GM18867 (cell line): ENCODE data around the gene GDF9.

Experiments
- ATAC-seq: cut with Tn5 transposase; IDR thresholded peaks from one replicate; pipeline ENCODE4 v1.9.1; 2021; ENCODE audit warnings: mild to moderate bottlenecking, moderate library complexity; ENCODE audit not compliant: unreplicated experiment

Gene GDF9

DNA sequence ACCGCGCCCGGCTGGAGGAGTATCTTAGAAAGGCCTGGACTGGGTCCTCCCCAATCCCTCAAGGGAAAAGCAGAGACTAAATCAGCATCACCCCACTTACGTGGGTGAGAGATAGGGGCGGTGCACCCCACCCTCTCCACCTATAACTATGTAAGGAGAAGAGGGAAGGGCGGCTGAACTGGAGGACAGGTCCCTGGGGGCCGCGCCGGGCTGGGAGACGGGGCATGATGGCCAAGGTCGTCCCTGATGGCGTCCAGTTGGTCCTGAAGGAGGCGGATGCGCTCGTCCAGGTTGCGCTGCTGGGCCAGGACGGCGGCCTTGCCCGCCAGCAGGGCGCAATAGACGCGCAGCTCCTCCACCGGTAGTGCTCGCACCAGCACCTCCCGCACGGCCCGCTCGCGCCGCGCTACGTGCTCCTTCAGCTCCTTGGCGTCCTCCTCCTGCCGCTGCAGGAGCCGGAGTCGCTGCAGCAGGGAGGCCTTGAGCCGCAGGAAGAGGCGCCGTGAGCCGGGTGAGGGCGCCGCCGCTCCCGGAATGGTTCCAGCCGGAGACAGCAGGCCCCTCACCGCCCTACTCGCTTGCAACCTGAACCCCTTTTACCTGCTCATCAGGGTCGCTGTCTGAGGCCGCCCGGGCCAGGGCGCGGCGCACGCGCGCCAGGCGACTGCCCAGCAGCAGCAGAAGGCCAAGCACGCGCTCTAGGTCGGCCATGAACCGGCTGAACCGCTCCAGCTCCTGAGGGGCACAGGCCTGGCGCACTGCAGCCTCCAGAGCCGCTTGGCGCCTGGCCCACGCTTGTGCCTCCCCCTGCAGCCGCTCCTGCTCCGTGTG is 43.4 kb downstream of the GDF9 start:
- ATAC-seq = no peak

DNA sequence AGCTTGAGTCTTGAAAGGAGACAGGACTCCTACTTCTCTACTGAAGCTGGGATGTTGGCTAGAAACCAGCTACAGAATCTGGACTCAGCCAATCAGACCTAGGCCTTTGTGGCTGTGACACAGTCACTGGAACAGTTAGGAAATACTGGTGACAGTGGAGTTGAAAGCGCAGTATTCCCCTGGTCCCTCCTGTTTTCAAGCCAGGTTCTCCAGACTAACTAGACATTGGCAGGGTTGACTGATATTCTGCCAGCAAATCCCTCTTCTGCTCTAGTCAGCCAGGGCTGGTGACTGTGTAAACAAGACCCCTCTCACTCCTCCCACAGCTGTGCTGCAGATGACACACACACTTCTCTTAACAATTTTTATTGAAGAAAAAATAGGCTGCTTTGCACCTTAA is 44.5 kb downstream of the GDF9 start:
- ATAC-seq = no peak

DNA sequence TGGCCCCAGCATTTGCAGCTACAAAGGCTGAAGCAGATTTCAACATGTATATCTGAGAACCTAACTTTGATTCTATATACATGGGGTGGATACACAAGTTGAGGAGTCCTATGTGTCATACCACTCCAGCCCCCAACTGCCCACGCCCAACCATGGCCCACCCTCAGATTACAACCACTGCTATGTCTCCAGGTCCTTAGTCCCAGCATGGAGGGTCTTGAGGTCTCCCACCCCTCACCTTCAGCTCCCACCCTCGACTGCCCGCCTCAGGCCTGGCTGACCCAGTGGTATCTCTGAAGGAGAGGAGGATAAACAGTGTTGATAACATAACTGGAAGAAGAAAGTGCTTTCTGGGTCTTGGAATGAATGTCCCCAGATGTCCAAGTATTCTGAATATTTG is 44.9 kb downstream of the GDF9 start:
- ATAC-seq = no peak

DNA sequence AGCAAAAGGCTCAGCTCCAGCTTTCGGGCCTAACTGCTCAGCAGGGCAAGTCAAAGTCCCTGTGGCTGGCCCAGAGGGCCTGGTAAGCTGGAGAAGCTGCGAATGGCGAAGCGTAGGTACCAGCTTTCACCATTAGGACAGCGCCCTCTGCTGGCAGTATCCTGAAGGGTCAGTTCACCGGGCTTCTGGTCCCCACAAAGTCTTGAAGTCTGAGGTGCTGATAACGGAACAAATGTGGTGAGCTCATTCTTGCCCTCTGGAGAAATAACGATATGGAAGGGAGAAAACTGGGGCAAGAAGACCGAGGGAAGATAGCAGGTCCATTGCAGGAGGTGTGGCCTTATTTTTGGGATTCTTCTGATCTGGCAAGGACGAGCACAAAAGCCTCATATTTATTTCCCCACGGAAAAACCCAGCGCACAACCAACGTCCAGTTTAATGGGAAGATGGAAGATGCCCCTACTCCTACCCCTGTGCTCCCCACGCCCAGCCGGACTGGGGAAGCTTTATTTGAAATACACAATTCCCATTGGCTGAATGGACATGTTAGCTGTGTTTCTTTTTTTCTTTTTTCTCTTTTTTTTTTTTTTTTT is 46.0 kb downstream of the GDF9 start:
- ATAC-seq = peak; percentile 88

DNA sequence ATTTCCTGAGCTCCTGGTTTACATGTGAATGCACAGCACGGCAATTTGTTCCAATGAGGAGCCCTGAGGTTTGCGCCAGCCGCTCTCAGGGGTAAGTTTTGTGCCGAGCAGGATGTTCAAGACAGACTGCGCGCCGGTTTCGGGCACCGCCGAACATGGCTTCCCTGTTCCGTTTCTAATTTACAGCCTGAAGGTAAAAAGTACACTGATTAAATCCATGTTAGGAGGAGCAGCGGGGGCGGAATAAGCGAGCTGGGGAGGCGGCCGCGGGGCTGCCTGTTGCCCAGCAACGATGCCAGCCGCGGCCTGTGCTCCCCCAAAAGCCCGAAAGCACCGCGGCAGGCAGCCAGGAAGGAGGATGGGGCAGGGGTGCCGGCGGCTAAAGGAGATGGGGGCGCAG is 46.8 kb downstream of the GDF9 start:
- no peak for ATAC-seq

DNA sequence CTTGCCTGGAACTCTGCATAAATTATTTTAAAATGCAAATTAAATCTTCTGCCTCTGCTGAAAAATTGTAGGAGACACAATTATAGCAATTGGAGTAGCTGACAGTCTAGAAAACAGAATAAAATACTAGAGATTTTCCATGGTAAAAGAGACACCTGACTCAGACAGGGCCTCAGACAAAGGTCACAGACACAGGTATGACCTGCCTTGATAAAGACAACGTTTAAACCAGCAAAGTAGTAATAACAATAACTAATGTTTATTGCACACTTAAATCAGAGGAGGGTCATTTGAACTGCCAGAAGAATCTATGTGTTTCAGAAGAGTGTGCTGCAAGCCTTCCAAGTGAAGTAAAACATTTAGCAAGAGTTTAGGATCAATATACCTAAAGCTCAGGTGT is 49.3 kb downstream of the GDF9 start:
- ATAC-seq = no peak

DNA sequence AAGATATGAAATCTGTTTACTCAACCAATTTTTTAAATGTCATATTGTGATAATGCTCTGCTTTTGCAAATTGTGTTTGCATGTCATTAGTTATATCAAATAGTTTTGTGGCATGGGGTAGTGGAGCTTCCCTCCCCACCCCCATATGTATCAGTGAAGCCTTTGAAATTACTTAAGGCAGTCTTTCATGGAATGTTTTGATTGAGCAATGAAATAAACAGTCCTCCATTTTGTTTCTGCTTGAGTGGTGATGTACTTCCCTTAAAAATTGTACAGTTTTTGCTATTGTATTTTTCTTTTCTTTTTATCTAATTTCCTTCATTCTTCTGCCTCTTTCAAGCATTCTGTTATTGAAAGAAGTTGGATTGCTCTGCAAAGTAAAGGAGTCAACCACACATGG is 49.7 kb downstream of the GDF9 start:
- ATAC-seq = no peak

DNA sequence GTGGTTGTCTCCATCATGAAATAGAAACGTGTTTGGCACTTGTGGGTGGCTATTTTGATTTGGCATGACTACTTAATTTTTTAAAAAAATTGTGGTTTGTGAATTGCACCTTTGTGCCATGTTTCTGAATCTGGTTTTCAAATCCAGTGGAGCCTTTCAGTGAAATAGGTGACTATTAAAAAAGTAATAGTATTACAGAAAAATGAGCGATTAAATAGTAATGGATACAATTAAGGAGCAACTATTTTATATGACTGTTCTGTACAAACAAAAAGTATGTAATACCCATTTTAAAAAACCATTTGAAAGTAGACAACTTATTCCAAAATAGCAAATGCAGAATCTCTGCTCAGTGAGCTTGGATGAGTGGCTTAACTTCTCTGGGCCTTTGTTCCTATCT is 50.2 kb downstream of the GDF9 start:
- no peak for ATAC-seq

DNA sequence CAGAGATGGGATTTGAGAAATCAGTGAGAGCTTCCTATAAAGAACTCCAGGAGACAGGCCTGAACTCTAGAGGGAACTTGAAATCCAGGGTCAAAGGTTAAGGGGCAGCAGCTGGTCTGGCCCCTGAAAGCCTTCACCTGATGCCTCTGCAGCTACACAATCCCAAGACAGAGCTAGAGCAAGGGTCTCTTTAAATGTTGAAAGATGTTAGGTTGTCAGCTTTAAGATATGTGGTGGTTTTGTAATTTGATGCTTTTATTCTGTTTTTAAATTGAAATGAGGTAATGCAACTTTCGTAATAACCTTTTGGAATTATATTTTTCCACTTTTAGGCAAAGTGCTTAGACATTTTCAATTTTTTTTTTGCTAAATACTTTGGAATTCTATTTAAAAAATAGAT is 50.8 kb downstream of the GDF9 start:
- ATAC-seq = no peak

DNA sequence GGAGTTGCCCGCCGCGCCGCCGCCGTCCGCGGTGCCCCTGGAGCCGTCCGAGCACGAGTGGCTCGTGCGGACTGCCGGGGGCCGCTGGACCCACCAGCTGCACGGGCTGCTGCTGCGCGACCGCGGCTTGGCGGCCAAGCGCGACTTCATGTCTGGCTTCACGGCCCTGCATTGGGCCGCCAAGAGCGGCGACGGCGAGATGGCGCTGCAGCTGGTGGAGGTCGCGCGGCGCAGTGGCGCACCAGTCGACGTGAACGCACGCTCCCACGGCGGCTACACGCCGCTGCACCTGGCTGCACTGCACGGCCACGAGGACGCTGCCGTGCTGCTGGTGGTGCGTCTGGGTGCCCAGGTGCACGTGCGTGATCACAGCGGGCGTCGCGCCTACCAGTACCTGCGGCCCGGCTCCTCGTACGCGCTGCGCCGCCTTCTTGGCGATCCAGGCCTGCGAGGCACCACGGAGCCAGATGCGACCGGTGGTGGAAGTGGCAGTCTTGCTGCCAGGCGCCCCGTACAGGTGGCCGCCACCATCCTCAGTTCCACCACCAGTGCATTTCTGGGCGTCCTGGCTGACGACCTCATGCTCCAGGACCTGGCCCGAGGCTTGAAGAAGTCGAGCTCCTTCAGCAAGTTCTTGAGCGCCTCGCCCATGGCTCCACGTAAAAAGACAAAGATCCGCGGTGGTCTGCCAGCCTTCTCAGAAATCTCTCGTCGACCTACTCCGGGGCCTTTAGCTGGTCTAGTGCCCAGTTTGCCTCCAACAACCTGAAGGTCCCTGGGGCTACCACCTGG is 51.6 kb downstream of the GDF9 start:
- no peak for ATAC-seq

DNA sequence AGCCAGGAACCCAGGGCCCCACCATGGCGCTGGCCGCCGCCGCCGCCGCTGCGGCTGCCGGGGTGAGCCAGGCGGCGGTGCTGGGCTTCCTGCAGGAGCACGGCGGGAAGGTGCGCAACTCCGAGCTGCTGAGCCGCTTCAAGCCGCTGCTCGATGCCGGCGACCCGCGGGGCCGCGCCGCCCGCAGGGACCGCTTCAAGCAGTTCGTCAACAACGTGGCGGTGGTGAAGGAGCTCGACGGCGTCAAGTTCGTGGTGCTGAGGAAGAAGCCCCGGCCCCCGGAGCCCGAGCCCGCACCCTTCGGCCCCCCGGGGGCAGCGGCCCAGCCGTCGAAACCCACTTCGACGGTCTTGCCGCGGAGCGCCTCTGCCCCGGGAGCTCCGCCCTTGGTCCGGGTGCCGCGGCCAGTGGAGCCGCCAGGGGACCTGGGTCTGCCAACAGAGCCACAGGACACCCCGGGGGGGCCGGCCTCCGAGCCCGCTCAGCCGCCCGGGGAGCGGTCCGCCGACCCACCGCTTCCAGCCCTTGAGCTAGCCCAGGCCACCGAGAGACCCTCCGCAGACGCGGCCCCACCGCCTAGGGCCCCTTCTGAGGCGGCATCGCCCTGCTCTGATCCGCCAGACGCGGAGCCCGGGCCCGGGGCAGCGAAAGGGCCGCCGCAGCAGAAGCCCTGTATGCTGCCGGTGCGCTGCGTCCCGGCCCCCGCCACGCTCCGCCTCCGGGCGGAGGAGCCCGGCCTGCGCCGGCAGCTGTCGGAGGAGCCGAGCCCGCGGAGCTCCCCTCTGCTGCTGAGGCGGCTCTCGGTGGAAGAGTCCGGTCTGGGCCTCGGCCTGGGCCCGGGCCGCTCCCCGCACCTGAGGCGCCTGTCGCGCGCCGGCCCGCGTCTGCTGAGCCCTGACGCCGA is 52.4 kb downstream of the GDF9 start:
- ATAC-seq = peak; percentile 39

DNA sequence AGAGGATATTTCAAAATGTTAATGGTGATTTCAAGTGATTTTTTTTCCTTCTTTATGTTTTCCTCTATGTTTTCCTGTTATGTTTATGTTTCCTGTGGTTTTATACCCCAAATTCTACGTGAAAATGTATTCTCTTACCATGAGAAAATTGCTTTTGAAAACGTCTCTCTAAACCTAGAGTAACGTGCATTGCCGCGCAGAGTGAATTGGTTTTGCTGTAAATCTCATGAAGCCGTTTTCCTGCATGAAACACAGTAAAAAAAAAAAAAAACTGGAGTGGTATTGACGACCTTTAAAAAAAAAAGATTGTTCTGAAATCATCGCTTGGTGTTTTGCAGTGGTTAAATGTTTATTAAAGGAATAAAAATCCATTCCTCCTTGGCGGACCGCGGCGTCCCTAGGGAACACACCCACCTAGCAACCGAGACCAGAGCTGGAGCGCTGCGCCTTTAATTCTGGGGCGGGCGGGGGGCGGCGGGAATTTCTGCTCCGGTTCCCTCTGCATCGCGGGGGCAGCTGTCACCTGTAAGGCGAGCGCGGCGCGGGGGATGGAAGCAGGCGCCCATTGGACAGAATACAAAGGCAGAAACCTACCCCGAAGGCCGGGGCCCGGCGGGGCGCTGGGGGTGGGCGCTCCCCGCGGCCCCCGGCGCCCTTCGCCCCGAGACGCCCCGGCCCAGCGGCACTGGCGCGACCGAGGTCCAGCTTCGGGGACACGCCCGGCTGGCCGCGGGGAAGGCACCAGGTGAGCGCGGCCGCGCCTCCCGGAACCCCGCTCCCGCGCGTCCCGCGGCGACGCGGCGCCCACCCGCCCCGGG is 53.3 kb downstream of the GDF9 start, which contains the start of gene SOWAHA:
Gene SOWAHA, plus strand, starts transcription at position 522 of the 818 bp plus-strand sequence. CDS start 320 bp downstream, outside the sequence.
- peak; percentile 28 for ATAC-seq

DNA sequence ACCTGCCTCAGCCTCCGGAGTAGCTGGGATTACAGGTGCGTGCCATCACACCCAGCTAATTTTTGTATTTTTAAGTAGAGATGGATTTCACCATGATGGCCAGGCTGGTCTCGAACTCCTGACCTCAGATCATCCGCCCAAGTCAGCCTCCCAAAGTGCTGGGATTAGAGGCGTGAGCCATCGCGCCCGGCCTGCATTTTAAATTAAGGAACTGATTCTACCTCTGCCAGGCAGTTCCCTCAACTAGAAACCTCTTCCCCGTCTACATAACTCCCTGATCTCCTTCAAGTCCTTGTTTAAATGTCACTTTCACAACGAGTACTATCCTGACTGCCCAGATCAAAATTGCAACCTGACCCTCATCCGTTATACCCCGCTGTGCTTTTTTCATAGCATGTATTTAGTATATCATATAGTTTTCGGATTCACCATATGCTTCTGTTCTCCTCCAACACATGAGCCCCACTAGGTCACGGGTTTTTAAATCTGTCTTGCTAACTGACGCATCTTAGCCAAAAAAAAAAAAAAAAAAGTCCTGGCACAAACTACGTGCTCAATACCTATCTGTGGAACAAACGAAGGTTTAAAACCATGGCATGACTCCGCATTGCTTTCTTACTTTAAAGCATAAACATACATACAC is 54.0 kb downstream of the GDF9 start:
- no peak for ATAC-seq
